ENCODE results near the gene PLCXD1.
"Not testable (repeated sequence)": the region's sequence is repeated elsewhere in the genome, so short reads cannot be mapped to it uniquely, and the experiment has no call there.

DNA sequence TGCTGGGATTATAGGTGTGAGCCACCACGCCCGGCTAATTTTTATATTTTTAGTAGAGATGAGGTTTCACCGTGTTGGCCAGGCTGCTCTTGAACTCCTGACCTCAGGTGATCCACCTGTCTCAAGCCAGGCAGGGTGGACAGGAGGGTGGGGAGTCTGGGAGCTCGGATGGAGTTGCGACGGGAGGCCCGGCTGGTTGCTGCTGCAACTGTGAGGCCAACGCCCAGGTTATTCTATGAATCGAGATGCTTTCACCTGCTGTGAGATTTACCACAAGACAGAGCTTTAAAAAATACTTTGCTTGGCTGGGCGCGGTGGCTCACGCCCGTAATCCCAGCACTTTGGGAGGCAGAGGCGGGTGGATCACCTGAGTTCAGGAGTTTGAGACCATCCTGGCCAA lies 24.1 kb upstream of the PLCXD1 start:
- TF ChIP-seq, protein P1, sequence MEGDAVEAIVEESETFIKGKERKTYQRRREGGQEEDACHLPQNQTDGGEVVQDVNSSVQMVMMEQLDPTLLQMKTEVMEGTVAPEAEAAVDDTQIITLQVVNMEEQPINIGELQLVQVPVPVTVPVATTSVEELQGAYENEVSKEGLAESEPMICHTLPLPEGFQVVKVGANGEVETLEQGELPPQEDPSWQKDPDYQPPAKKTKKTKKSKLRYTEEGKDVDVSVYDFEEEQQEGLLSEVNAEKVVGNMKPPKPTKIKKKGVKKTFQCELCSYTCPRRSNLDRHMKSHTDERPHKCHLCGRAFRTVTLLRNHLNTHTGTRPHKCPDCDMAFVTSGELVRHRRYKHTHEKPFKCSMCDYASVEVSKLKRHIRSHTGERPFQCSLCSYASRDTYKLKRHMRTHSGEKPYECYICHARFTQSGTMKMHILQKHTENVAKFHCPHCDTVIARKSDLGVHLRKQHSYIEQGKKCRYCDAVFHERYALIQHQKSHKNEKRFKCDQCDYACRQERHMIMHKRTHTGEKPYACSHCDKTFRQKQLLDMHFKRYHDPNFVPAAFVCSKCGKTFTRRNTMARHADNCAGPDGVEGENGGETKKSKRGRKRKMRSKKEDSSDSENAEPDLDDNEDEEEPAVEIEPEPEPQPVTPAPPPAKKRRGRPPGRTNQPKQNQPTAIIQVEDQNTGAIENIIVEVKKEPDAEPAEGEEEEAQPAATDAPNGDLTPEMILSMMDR (IDR thresholded peaks at IDR 0.05), result not testable (repeated sequence)
- not testable (repeated sequence) for TF ChIP-seq POLR2A, EP300 (IDR thresholded peaks at IDR 0.05)

Data from ovary (tissue), 3 donors.